ENCODE measurements around the gene LGALSL.

GRCh38 chr2:64491426-64491825 is 37.5 kb downstream of the LGALSL start:
- no peak for TF ChIP-seq CTCF (IDR thresholded peaks at IDR 0.05)
- TF ChIP-seq POLR2A (IDR thresholded peaks at IDR 0.05) = no peak
- TF ChIP-seq EP300 (IDR thresholded peaks at IDR 0.05) = no peak
